Putamen (tissue), 1 donor: ENCODE results near the gene REELD1.
A peak's percentile ranks its signal among the peaks of the same experiment; 100 is the strongest.

Experiments used
- DNase-seq: peaks from one replicate; pipeline ENCODE4 v3.0.0-alpha.2; 2016; ENCODE audit warnings: low spot score

REELD1 gene

GRCh38 chr4:146214238-146214637, at the start of gene REELD1:
Gene REELD1 (plus strand): TSS chr4:146214538. CDS start chr4:146216953, 2,415 bp downstream.
- DNase-seq = no peak

GRCh38 chr4:146165221-146165620, 49.1 kb upstream of the REELD1 start:
- DNase-seq = no peak

DNA sequence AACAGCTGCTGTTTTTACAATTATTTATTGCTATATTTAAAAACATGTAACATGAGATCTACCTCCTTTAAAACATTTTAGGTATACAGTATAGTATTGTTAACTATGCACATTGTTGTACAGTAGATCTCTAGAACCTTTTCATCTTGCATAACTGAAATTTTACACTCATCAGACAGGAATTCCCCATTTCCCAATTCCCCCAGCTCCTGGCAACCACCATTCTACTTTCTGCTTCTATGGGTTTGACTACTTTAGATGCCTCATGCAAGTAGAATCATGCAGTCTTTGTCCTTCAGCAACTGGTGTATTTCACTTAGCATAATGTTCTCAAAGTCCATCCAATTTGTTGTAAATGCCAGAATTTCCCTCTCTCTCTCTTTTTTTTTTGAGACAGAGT, 48.5 kb upstream of the REELD1 start:
- no peak for DNase-seq

DNA sequence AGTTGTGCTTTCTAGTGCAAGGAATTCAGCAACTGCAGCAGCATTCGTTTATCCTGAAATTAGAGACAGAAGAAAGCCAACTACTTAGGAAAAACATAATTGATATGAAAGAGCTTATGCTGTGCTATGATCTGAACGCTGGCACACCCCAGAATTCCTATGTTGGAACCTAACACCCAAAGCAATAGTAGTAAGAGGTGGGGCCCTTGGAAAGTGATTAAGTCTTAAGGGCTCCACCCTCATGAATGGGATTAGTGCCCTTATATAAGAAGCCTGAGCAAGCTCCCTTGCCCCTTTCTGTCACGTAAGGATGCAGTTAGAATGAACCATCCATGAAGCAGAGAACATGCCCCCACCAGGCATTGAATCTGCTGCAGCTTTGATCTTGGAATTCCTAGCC, 44.2 kb upstream of the REELD1 start:
- no peak for DNase-seq

- DNase-seq = peak; percentile 93
Measured at GRCh38 chr4:146175541-146176453, 38.5 kb upstream of the REELD1 start, which contains the start of gene LSM6. Gene LSM6 (plus strand): TSS chr4:146175718. CDS start chr4:146182922, 7,204 bp downstream.

DNA sequence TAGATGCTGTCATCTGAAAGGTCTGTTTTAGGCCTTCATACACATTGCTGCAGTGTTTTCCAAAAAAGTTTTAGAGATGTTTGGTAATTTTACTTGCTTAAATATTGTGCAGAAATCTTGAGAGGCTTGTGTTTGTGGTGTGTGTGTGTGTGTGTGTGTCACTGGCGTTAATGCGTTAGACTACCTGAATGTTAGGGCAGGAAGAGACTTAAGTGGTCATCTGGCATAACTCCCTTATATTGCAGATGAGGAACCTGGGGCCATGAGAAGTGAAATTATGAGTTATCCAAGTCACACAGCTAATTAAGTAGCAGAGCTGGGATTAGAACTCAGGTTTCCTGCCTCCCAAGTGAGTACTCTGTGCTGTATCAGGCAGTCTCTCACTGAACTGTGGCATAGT, 37.4 kb upstream of the REELD1 start:
- no peak for DNase-seq

DNA sequence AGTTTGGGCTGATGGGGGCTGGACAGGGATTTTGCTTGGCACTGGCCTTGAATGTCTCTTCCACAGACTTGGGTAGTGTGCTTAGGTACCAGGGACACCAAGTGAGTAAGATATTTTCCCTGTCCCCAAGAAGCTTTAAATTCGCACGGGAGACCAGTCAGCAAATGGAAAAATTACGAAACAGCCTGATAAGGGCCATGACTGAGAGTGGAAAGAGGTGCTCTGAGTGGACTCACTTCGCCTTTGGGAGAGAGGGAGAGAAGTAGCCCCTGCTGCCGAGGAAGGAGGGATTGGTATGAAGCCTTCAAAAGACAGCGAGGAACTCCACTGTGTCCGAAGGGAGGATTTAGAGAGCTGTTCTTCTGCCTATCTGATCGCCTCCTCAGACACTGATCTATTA, 36.2 kb upstream of the REELD1 start:
- no peak for DNase-seq

GRCh38 chr4:146179784-146180370, 34.5 kb upstream of the REELD1 start:
- DNase-seq = no peak

DNA sequence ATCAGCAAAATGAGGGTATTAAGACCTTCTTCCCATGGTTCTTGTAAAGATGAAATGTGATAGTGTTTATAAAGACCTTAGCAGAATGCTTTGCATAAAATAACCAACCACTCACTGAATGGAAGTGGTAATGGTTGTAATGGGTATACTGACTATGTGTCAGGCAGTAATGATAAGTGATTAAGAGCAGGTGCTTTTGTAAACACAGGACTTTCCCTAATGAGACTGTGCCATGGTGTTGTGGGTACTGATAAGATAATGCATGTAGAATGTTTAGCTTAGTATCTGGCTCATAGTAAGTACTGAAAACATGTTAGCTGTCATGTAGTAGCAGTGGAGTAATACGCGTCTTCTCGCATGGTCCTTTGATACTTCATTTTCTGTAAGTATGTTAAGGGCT, 31.9 kb upstream of the REELD1 start:
- no peak for DNase-seq

DNA sequence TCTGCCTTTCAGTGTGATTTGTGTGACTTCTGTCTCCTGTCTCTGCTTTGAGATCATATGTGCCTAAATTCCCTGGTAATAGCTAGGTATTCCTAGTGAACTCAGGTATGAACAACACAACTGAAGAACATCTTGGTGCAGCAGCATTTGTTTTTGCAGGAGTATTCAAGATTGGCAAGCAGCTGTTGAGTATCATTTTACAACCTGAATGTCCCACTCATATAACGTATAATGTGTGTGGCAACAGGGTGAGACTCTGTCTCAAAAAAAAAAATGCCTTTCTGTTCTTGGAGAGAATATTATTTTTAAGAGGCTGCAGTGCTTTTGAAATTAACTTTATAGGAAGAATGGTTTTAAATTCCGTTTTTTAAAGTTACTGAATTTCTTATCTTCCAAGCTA, 31.1 kb upstream of the REELD1 start:
- no peak for DNase-seq

DNA sequence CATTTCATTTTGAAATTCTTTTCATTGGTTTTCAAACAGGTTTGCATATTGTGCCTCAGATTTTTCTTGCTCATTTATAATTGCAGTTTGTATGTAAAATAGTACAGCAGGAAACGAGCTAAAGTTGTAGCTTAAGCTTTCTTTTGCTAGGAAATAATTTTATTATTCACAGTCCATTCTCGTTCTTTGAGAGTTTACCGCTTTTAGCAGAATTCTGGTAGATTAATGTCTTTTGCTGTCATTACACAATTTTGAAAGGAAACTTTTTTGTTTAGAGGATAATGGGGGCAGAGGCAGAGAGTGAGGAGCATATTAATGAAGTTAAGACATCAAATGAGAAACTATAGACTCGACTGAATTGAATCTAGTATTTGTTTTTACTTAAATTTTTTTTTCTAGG, 28.3 kb upstream of the REELD1 start:
- no peak for DNase-seq

- DNase-seq = no peak
Measured at GRCh38 chr4:146186596-146186995, 27.7 kb upstream of the REELD1 start.

- no peak for DNase-seq
Measured at GRCh38 chr4:146190456-146190855, 23.9 kb upstream of the REELD1 start.

- no peak for DNase-seq
Measured at GRCh38 chr4:146191766-146192458, 22.4 kb upstream of the REELD1 start.

DNA sequence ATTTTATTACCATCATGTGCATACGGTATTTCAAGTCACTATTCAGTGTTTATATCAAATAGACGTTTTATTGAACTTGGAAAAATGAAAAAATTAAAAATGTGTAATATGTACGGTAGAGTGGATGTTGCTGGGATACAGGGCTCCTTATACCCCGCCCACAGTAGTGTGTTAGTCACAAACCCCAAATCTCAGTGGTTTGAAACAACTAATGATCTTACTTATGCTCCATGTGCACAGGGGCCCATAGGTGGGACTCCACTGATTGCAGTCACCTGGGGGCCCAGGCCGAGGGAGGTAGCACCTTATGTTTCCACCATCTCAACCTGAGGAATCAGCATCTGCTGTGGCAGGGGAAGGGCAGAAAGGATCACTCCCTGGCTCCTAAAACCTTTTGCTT, 20.7 kb upstream of the REELD1 start:
- DNase-seq = no peak

DNA sequence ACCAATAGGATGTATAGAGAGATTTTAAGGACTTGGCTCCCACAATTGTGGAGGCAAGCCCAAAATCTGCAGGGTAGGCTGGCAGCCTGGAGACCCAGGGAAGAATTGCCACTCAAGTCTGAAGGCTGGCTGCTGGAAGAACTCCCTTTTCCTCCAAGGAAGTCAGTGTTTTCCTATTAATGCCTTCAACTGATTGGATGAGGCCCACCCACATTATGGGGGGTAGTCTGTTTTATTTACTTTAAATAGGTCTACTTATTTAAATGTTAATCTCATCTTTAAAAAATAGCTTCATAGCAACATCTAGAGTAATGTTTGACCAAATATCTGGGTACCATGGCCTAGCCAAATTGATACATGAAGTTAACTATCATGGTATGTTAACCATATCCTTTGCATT, 20.1 kb upstream of the REELD1 start:
- no peak for DNase-seq

- no peak for DNase-seq
Measured at GRCh38 chr4:146202665-146203064, 11.7 kb upstream of the REELD1 start.

DNA sequence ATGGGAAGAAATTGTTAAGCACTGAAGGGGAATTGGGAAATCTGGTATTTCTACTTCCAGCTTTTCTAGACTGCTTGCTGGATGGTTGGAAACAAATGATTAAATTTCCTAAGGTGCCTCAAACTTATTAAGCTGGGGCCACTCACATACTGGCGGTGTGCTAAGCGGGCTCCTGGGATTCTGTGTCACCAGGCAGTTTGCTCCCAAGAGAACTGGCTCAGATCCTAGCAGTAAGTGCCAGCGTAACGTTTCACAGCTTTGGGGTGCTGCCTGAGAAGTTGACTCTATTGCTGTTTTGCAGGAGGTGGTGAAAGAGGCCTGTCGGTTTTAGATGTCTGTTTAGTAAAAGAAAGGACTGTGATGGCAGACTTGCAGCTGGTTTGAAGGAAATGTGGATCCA, 6.9 kb upstream of the REELD1 start:
- no peak for DNase-seq

GRCh38 chr4:146210890-146211289, 3.4 kb upstream of the REELD1 start:
- peak; percentile 42 for DNase-seq

DNA sequence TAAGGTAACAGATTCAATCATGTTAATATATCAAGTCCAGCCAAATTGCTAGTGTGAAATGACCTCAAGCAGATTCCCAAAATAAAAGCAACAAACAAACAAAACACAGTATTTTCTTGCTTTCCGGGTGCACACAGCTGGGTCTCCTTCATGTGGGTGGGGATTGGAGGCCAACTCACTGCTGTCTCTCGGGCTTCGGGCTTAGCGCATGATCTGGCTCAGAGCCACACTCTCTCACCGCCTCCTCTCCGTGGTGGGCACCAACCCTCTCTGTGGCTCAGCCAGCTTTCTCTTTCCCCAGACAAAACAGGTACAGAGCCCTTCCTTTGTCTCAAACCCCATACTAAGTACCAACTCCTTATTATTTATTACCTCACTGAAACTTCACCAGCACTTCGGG, 2.9 kb upstream of the REELD1 start:
- no peak for DNase-seq

GRCh38 chr4:146212781-146213180, 1.6 kb upstream of the REELD1 start:
- no peak for DNase-seq

DNA sequence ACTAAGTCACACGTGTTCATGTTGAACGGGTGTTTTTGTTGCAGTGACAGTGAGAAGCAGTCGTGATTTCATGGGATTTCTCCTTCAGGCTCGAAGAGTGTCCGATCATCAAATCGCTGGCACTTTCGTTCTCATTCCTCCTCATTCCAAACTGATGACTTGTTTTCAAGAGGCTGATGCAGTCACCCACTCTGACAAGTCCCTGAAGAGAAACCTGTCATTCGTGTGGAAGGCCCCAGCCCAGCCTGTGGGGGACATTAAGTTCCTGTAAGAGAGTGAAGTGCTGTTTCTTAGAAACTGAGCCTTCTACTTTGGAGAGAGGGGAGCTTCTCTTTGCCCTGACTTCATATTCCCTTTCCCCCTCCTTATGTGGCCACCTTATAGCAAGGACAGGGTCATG, 8.0 kb downstream of the REELD1 start:
- DNase-seq = no peak
